IMR-90 (cell line): ENCODE data around the gene ITPK1. TPM values are rescaled to one million over a fixed set of nuclear protein-coding genes. Genes with fewer than 3 reads are reported as not detected.

Experiments used
- ATAC-seq: fragments of 200-7000 bp; cut with Tn5 transposase; 2 replicates; pipeline ENCODE4 v1.9.1; 2020; ENCODE audit warnings: low read depth, mild to moderate bottlenecking, moderate library complexity
- BruUV-seq: library from RNA; stranded (reverse); fragments of 400-500 nt; replicated peaks from 2 replicates; lab custom pipeline; 2021; lab: Mats Ljungman, UMichigan
- CTCF ChIA-PET: fragments of 300-600 bp; formaldehyde crosslinking; extraction: SDS; loops from one replicate; lab custom pipeline; 2021; ENCODE audit warnings: antibody characterized with exemption; lab: Yijun Ruan, JAX
- POLR2A ChIA-PET: fragments of 300-600 bp; sonication (Branson Sonifier 250); formaldehyde crosslinking; loops from one replicate; lab custom pipeline; 2022; ENCODE audit warnings: antibody characterized with exemption; ENCODE audit not compliant: unreplicated experiment; lab: Charles Lee
- DNase-seq: peaks from one replicate; pipeline ENCODE4 v3.0.0; 2013
- H2AFZ ChIP-seq: replicated peaks from 2 replicates; pipeline ENCODE3; 2013; ENCODE audit warnings: low read length, mild to moderate bottlenecking; ENCODE audit not compliant: poor library complexity
- H2AK5ac ChIP-seq: 2 replicates; pipeline ENCODE4 v1.6.1; 2013; ENCODE audit warnings: low read depth, low read length, inconsistent platforms
- H2AK9ac ChIP-seq: replicated peaks from 2 replicates; pipeline ENCODE3; 2013; ENCODE audit warnings: mild to moderate bottlenecking, low read depth, low read length, moderate library complexity; ENCODE audit not compliant: poor library complexity
- H2BK120ac ChIP-seq: 2 replicates; pipeline ENCODE4 v1.6.1; 2013; ENCODE audit warnings: low read depth, low read length, inconsistent platforms
- H2BK15ac ChIP-seq: 3 replicates; pipeline ENCODE4 v1.6.1; 2013; ENCODE audit warnings: low read depth, low read length, inconsistent platforms
- H2BK20ac ChIP-seq: 2 replicates; pipeline ENCODE4 v1.6.1; 2013; ENCODE audit warnings: low read depth, mild to moderate bottlenecking, inconsistent platforms, low read length, moderate library complexity
- H2BK5ac ChIP-seq: 2 replicates; pipeline ENCODE4 v1.6.1; 2013; ENCODE audit warnings: mild to moderate bottlenecking, low read depth, low read length, inconsistent platforms; ENCODE audit not compliant: poor library complexity, severe bottlenecking
- H3K14ac ChIP-seq: replicated peaks from 2 replicates; pipeline ENCODE4 v1.6.1; 2013; ENCODE audit warnings: low read depth, low read length, inconsistent platforms
- H3K18ac ChIP-seq: 2 replicates; pipeline ENCODE4 v1.6.1; 2013; ENCODE audit warnings: low read depth, low read length, control low read depth
- H3K23ac ChIP-seq: 2 replicates; pipeline ENCODE4 v1.6.1; 2013; ENCODE audit warnings: low read depth, low read length, inconsistent platforms
- H3K27ac ChIP-seq: 2 replicates; pipeline ENCODE4 v1.5.1; 2013; ENCODE audit warnings: mild to moderate bottlenecking, control low read depth, low read length; ENCODE audit not compliant: insufficient read depth
- H3K27me3 ChIP-seq: 2 replicates; pipeline ENCODE4 v1.6.1; 2013; ENCODE audit warnings: low read length; ENCODE audit not compliant: control insufficient read depth, insufficient read depth
- H3K36me3 ChIP-seq: 2 replicates; pipeline ENCODE4 v1.6.1; 2013; ENCODE audit warnings: low read length, mixed read lengths; ENCODE audit not compliant: control insufficient read depth, insufficient read depth
- H3K4ac ChIP-seq: 2 replicates; pipeline ENCODE4 v1.6.1; 2013; ENCODE audit warnings: low read depth, low read length, inconsistent platforms
- H3K4me1 ChIP-seq: 2 replicates; pipeline ENCODE4 v1.6.1; 2013; ENCODE audit warnings: low read length, mixed read lengths; ENCODE audit not compliant: control insufficient read depth, insufficient read depth
- H3K4me2 ChIP-seq: 2 replicates; pipeline ENCODE4 v1.6.1; 2013; ENCODE audit warnings: low read depth, mild to moderate bottlenecking, control low read depth, low read length, moderate library complexity
- H3K4me3 ChIP-seq: 2 replicates; pipeline ENCODE4 v1.5.1; 2013; ENCODE audit warnings: low read depth, mild to moderate bottlenecking, control low read depth, low read length, moderate library complexity; ENCODE audit not compliant: insufficient read depth
- H3K56ac ChIP-seq: 2 replicates; pipeline ENCODE4 v1.6.1; 2013; ENCODE audit warnings: low read length, inconsistent platforms; ENCODE audit not compliant: insufficient read depth; ENCODE audit errors: extremely low read depth
- H3K79me1 ChIP-seq, 2 experiments: 2 replicates each; pipeline ENCODE4 v1.6.1; 2013; ENCODE audit warnings: low read length in 2 of 2, inconsistent platforms in 1 of 2, low read depth in 1 of 2
- H3K9ac ChIP-seq: 2 replicates; pipeline ENCODE4 v1.6.1; 2013; ENCODE audit warnings: low read depth, low read length, control low read depth
- H3K9me1 ChIP-seq: 2 replicates; pipeline ENCODE4 v1.6.1; 2013; ENCODE audit warnings: low read length, inconsistent platforms; ENCODE audit not compliant: insufficient read depth
- H3K9me3 ChIP-seq: 2 replicates; pipeline ENCODE4 v1.6.1; 2013; ENCODE audit warnings: low read length; ENCODE audit not compliant: control insufficient read depth, insufficient read depth
- H4K20me1 ChIP-seq: 2 replicates; pipeline ENCODE4 v1.6.1; 2013; ENCODE audit warnings: low read length, inconsistent platforms; ENCODE audit not compliant: insufficient read depth
- H4K5ac ChIP-seq: 2 replicates; pipeline ENCODE4 v1.6.1; 2013; ENCODE audit warnings: mild to moderate bottlenecking, low read depth, low read length, control low read depth
- H4K8ac ChIP-seq, 2 experiments: 2 replicates each; pipeline ENCODE4 v1.6.1; 2013; ENCODE audit warnings: low read depth in 2 of 2, low read length in 2 of 2, control low read depth in 1 of 2, inconsistent platforms in 1 of 2
- H4K91ac ChIP-seq: 2 replicates; pipeline ENCODE4 v1.6.1; 2013; ENCODE audit warnings: low read depth, low read length, inconsistent platforms; ENCODE audit not compliant: insufficient read depth
- BHLHE40 ChIP-seq: fragments of 150-350 bp; IDR thresholded peaks from 2 replicates; pipeline ENCODE4 v1.6.1; 2016; ENCODE audit warnings: mild to moderate bottlenecking, low read depth, low read length
- CEBPB ChIP-seq: IDR thresholded peaks from 2 replicates; pipeline ENCODE4 v1.6.1; 2012; ENCODE audit warnings: low read depth, low read length, improper control_type of control experiment
- CHD1 ChIP-seq: IDR thresholded peaks from 2 replicates; pipeline ENCODE4 v1.6.1; 2012; ENCODE audit warnings: low read depth, low read length, improper control_type of control experiment
- CTCF ChIP-seq: conservative IDR thresholded peaks from 2 replicates; pipeline ENCODE4 v1.5.1; 2012; ENCODE audit warnings: mild to moderate bottlenecking, low read depth, low read length, improper control_type of control experiment
- ELK1 ChIP-seq: fragments of 150-350 bp; IDR thresholded peaks from 2 replicates; pipeline ENCODE4 v1.6.1; 2016; ENCODE audit warnings: low read depth, mild to moderate bottlenecking, low read length, moderate library complexity, borderline replicate concordance
- FOS ChIP-seq: fragments of 150-350 bp; IDR thresholded peaks from 2 replicates; pipeline ENCODE4 v1.6.1; 2016; ENCODE audit warnings: low read depth, low read length
- MAZ ChIP-seq: IDR thresholded peaks from 2 replicates; pipeline ENCODE4 v1.6.1; 2012; ENCODE audit warnings: low read depth, mild to moderate bottlenecking, low read length, improper control_type of control experiment, moderate library complexity, borderline replicate concordance
- POLR2A ChIP-seq: IDR thresholded peaks from 2 replicates; pipeline ENCODE4 v1.6.1; 2012; ENCODE audit warnings: mild to moderate bottlenecking, low read depth, low read length
- RAD21 ChIP-seq: IDR thresholded peaks from 2 replicates; pipeline ENCODE4 v1.6.1; 2012; ENCODE audit warnings: low read length, improper control_type of control experiment
- WGBS, 2 experiments: methylation state at CpG; one replicate each; pipeline versions ENCODE4 v1.1.5 to v1.1.7; 2013; ENCODE audit warnings: missing lambda C conversion rate in 2 of 2; ENCODE audit not compliant: insufficient read length in 1 of 2; ENCODE audit errors: extremely low coverage in 2 of 2; 5-methylcytosine and 5-hydroxymethylcytosine counted together
- dilution Hi-C: fragments of 300-500 bp; cut with HindIII; formaldehyde crosslinking; loops from one replicate; pipeline ENCODE4 v1.14.3; 2018; ENCODE audit warnings: low sequenced_read_pairs; ENCODE audit not compliant: unreplicated experiment
- in situ Hi-C: fragments of 300-500 bp; cut with MboI; formaldehyde crosslinking; loops from 3 replicates; pipeline ENCODE4 v1.14.3; 2019; ENCODE audit warnings: low sequenced_read_pairs, inconsistent platforms, mixed read lengths
- intact Hi-C: fragments of 100-400 bp; cut with micrococcal nuclease; formaldehyde crosslinking; loops from 2 replicates; pipeline ENCODE4 v1.10.0; 2022
- polyA plus RNA-seq, 3 experiments: library from polyadenylated mRNA; depleted of rRNA; stranded (reverse); fragments of >200 nt; gene quantifications; 2 replicates each; pipeline ENCODE4 v1.2.3, GENCODE V29; 2012; ENCODE audit warnings: low replicate concordance in 1 of 3
- total RNA-seq: library from RNA; depleted of rRNA; stranded (reverse); fragments of >200 nt; gene quantifications from 2 replicates; pipeline ENCODE4 v1.2.3, GENCODE V29; 2012
- TF ChIP-seq, protein P1 (sequence below): fragments of 150-350 bp; IDR thresholded peaks from 2 replicates; pipeline ENCODE4 v1.6.1; 2017; ENCODE audit warnings: mild to moderate bottlenecking, antibody characterized with exemption, low read length, low read depth

Gene ITPK1
- total and polyA plus RNA-seq, 2 of the 4 experiments (the other 2 are of a cell fraction) = 21.7 to 26.9 TPM

DNA sequence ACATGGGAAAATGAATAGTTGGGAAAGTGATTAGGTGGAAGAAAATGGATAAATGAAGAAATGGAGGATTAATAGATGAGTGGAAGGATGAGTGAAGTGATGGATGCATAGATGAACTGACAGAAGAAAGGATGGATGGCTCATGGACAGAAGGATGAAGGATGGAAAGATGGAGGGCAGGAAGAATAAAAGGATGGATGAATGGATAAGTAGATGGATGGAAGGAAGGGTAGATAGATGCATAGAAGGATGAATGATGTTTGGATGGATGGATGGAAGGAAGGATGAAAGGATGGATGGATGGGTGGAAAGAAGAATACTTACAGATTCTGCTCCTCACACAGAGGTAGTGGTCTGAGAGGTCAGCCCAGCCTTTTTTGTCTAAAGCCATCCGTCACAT, 228.6 kb downstream of the ITPK1 start:
- ATAC-seq = no peak
- WGBS, 2 experiments = no CpG with 5 or more reads among the region's 1 CpG
- Histone ChIP-seq H2BK20ac (no peak overlapping the region), H3K4me1 (no peaks in the 10 kb centered on the region), H3K23ac (no peak overlapping the region), H4K91ac (no peak overlapping the region), H3K9me1 (no peaks in the 10 kb centered on the region), H3K4ac (no peak overlapping the region), H3K56ac (no peak overlapping the region), H3K4me3 (no peak overlapping the region), H3K27ac (no peak overlapping the region), H2BK120ac (no peak overlapping the region), H4K5ac (no peak overlapping the region), H3K9ac (no peak overlapping the region), H2BK5ac (no peak overlapping the region), H3K14ac (no peak overlapping the region), H2AK5ac (no peak overlapping the region), H3K18ac (no peak overlapping the region), H3K9me3 (peaks cover 2% of the 10 kb centered on the region; the same call in 1 of the 2 replicates), H4K20me1 (no peaks in the 10 kb centered on the region), H4K8ac (no peak overlapping the region), H3K36me3 (no peaks in the 10 kb centered on the region), H3K27me3 (peaks cover 3% of the 10 kb centered on the region), H2AFZ (no peak overlapping the region), H2AK9ac (no peak overlapping the region), H2BK15ac (no peak overlapping the region), H3K79me1 (no peaks in the 10 kb centered on the region), H3K4me2 (no peak overlapping the region)
- no peak for TF ChIP-seq RAD21
- TF ChIP-seq CTCF = no peak
- TF ChIP-seq FOS = no peak
- TF ChIP-seq, protein P1, sequence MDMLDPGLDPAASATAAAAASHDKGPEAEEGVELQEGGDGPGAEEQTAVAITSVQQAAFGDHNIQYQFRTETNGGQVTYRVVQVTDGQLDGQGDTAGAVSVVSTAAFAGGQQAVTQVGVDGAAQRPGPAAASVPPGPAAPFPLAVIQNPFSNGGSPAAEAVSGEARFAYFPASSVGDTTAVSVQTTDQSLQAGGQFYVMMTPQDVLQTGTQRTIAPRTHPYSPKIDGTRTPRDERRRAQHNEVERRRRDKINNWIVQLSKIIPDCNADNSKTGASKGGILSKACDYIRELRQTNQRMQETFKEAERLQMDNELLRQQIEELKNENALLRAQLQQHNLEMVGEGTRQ = no peak
- no peak for TF ChIP-seq CEBPB
- no peak for TF ChIP-seq ELK1
- no peak for TF ChIP-seq POLR2A
- TF ChIP-seq CHD1 = no peak
- no peak for TF ChIP-seq MAZ
- TF ChIP-seq BHLHE40 = no peak
- in situ Hi-C loops (no loop called here), intact Hi-C loops (no loop called here), dilution Hi-C loops (no loop called here)
- ChIA-PET CTCF (no interaction called here), POLR2A (no interaction called here)
- no peak for DNase-seq
- no TSS peak for BruUV-seq
